ENCODE measurements around the gene CCL18.
"Not testable (repeated sequence)": the region's sequence is repeated elsewhere in the genome, so short reads cannot be mapped to it uniquely, and the experiment has no call there.

Gene CCL18

GRCh38 chr17:36104701-36105181 lies 40.7 kb downstream of the CCL18 start:
- DNase-seq: no peak

- DNase-seq: no peak
These were observed 41.9 kb downstream of the CCL18 start for GRCh38 chr17:36105781-36106492.

- DNase-seq: no peak
These were observed 42.4 kb downstream of the CCL18 start for GRCh38 chr17:36106493-36106835.

GRCh38 chr17:36107660-36108059 lies 43.6 kb downstream of the CCL18 start:
- no peak for DNase-seq

GRCh38 chr17:36108265-36108664 lies 44.2 kb downstream of the CCL18 start:
- not testable (repeated sequence) for DNase-seq

- DNase-seq: no peak
These were observed 47.0 kb downstream of the CCL18 start for GRCh38 chr17:36111068-36111490.

- no peak for DNase-seq
These were observed 48.5 kb downstream of the CCL18 start for GRCh38 chr17:36112572-36112971.

- not testable (repeated sequence) for DNase-seq
These were observed 49.1 kb downstream of the CCL18 start for GRCh38 chr17:36113131-36113530.

- DNase-seq: not testable (repeated sequence)
These were observed 51.0 kb downstream of the CCL18 start for GRCh38 chr17:36114971-36115648.

GRCh38 chr17:36115649-36115977 lies 51.5 kb downstream of the CCL18 start:
- DNase-seq: not testable (repeated sequence)

- no peak for DNase-seq
These were observed 53.7 kb downstream of the CCL18 start for GRCh38 chr17:36117505-36118382.

GRCh38 chr17:36118477-36119353 lies 54.6 kb downstream of the CCL18 start:
- DNase-seq: no peak

GRCh38 chr17:36120221-36120620 lies 56.1 kb downstream of the CCL18 start:
- DNase-seq: no peak

- not testable (repeated sequence) for DNase-seq
These were observed 57.0 kb downstream of the CCL18 start for GRCh38 chr17:36121099-36121498.

Measured in NCI-H1417 (cell line).